ENCODE data around the gene CLIP4.

DNA sequence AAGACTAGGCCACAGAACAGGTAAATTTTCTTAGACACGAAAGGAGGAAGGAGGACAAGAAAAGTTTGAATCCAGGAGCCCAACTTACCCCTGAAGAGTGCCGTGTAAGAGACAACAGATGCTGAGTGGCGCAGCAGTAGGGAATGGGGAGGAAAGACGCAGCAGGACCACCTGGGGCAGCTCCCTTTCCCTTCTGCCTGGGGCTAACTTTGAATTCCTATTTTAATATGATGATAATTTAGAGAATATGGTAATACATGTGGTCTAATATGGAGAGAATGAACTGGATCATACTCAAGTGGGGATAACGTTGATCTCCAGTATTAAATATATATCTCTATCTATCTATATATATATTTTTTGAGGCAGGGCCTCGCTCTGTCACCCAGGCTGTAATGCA lies 69.3 kb downstream of the CLIP4 start:
- no peak for TF ChIP-seq POLR2A (IDR thresholded peaks at IDR 0.05)
- no peak for TF ChIP-seq CTCF (IDR thresholded peaks at IDR 0.05 in 8 of 11, conservative IDR thresholded peaks at IDR 0.05 in 3 of 11)
- no peak for TF ChIP-seq POLR2AphosphoS5 (IDR thresholded peaks at IDR 0.05)
